ENCODE measurements around the gene UBE2J2. TPM values are rescaled to one million over a fixed set of nuclear protein-coding genes. Genes with fewer than 3 reads are reported as not detected.

The UBE2J2 gene
- total RNA-seq, 2 experiments from 2014 or later: 76.5 to 80.1 TPM

- ChIA-PET CTCF (no interaction called here), POLR2A (no interaction called here)
Measured at GRCh38 chr1:1236945-1237873, 36.4 kb downstream of the UBE2J2 start.

DNA sequence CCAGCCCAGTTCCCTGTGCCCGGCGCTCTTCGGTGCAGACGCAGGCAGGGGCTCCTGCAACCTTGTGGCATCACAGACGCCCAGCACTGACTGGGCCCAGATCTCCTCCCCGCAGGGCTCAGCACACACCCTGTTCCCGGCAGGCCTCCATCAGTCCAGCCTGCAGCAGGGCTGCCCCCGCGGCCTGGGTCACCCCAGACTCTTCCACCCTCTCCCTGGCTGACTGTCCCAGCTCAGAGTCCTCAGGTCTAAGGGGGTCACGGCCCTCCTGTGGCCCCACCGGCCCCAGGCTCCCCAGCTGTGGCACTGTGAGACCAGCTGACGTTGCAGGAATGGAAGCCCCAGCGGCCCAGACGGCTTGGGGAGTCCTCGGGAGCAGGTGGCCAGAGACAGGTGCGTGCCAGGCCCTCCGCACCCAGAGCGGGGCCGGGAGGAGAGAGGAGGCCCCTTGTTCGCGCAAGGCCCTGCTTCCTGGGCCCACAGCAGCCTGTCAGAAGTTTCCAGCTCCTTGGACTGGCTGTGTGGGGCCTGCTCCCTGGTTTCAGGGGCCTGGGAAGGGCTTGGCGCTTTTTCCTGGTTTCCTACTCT, 37.4 kb downstream of the UBE2J2 start:
- ChIA-PET CTCF (no interaction called here), POLR2A (no interaction called here)

- CTCF ChIA-PET: no interaction called here
- POLR2A ChIA-PET: no interaction called here
Measured at GRCh38 chr1:1235016-1235744, 38.5 kb downstream of the UBE2J2 start.

GRCh38 chr1:1234180-1234808, 39.4 kb downstream of the UBE2J2 start:
- CTCF ChIA-PET: interaction anchor here (0.6 kb wide), 1 partner anchor 115 kb away, joined by 4 read pairs; no protein-coding TSS in a partner anchor
- POLR2A ChIA-PET: no interaction called here

- CTCF ChIA-PET: no interaction called here
- POLR2A ChIA-PET: no interaction called here
Measured at GRCh38 chr1:1233567-1233892, 40.1 kb downstream of the UBE2J2 start.

- ChIA-PET CTCF (no interaction called here), POLR2A (no interaction called here)
Measured at GRCh38 chr1:1232796-1233566, 40.7 kb downstream of the UBE2J2 start.

GRCh38 chr1:1232208-1232795, 41.4 kb downstream of the UBE2J2 start, which contains the start of gene B3GALT6:
Gene B3GALT6, plus strand, starts transcription at chr1:1232237. Its CDS starts 42 bp downstream, at chr1:1232279.
- CTCF ChIA-PET: interaction anchor here (1.4 to 1.6 kb wide), 2 partner anchors 16 to 110 kb away, joined by 3 to 11 read pairs; no protein-coding TSS in a partner anchor

GRCh38 chr1:1231400-1232207, 42.0 kb downstream of the UBE2J2 start, which contains the start of gene SDF4:
Gene SDF4, minus strand, starts transcription at chr1:1232001. Its CDS starts 3,229 bp downstream, at chr1:1228772.
- POLR2A ChIA-PET: interaction anchor here (1.1 to 1.6 kb wide), 2 partner anchors 24 to 42 kb away, joined by 4 to 5 read pairs; partner anchors contain the start of gene UBE2J2
- CTCF ChIA-PET: interaction anchor here (0.8 to 1.6 kb wide), 4 partner anchors 15 to 110 kb away, joined by 3 to 11 read pairs (median 4); no protein-coding TSS in a partner anchor

More at GRCh38 chr1:1232208-1232795, 41.4 kb downstream of the UBE2J2 start, which contains the start of gene B3GALT6:
- POLR2A ChIA-PET: interaction anchor here (1.6 kb wide), 1 partner anchor 41 kb away, joined by 5 read pairs; the partner anchor contains the start of gene UBE2J2

- CTCF ChIA-PET: interaction anchor here (0.8 to 1.6 kb wide), 4 partner anchors 14 to 109 kb away, joined by 3 to 11 read pairs (median 4); no protein-coding TSS in a partner anchor
- POLR2A ChIA-PET: interaction anchor here (0.6 to 1.6 kb wide), 3 partner anchors 14 to 43 kb away, joined by 3 to 5 read pairs (median 4); partner anchors contain the start of gene UBE2J2
Measured at GRCh38 chr1:1230656-1231399, 42.8 kb downstream of the UBE2J2 start.

DNA sequence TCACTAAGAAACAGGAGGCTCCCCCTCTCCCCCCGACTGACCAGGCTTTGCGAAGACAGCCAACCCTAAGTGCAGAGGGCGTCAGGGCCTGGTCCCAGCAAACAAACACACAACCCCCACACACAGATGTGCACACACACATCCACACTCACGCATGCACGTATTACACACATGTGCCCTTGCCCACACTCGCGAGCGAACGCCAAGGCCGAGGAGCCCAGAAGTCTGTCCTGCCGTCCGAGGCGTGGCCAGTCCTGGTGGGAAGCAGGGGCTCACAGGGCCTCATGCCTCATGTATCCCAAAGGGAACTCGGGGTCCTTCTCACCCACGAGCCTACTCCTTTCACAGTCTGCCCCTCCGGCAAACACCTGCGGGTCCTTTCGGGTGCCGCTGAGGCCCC, 43.9 kb downstream of the UBE2J2 start:
- CTCF ChIA-PET: no interaction called here
- POLR2A ChIA-PET: no interaction called here

DNA sequence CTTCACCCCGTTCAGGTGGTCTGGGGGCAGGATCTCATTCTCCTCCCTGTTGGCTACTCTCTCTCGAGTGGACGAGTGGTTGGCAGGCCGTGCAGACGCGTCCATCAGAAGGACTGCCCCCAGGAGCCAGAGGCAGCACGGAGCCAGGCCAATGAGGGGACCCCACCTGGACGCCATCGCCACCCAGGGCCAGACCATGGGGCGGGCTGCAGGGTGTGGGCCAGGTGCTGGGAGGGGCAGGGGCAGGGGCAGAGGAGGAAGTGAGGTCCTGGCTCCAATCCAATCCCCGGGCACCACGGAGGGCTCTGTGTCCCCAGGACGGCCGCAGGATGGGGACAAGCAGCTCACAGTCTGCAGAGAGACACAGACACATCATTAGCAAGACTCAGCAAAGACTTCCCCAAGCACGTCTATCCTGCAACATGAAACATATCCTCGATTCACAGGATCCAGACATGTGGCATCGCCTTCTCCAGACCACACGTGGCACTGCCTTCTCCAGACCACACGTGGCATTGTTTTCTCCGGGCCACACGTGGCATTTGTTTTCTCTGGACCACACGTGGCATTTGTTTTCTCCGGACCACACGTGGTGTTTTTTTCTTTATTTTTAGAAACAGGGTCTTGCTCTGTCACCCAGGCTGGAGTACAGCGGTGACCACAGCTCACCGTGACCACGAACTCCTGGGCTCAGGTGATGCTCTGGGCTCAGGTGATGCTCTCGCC, 44.9 kb downstream of the UBE2J2 start:
- ChIA-PET POLR2A (no interaction called here), CTCF (no interaction called here)

GRCh38 chr1:1228187-1228586, 45.5 kb downstream of the UBE2J2 start:
- ChIA-PET POLR2A (interaction anchor here (0.6 kb wide), 1 partner anchor 21 kb away, joined by 3 read pairs; no protein-coding TSS in a partner anchor), CTCF (no interaction called here)

DNA sequence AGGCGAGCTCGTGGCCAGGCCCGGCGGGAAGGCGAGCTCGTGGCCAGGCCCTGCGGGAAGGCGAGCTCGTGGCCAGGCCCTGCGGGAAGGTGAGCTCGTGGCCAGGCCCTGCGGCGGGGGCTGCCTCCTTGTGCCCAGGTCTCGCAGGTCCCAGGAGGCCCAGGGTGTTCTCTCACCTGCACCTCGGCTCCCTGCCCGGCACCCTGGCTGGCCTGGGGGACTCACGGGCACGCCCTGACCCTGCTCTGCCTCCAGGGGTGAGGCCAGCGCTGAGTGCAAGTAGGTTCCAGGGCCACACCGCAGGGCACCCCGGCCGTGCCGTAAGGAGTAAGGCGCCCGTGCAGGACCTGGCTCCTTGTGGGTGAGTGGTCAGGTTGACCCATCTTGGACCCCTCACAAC, 46.3 kb downstream of the UBE2J2 start:
- CTCF ChIA-PET: interaction anchor here (1.2 kb wide), 1 partner anchor 14 kb away, joined by 3 read pairs; the partner anchor contains the start of gene TNFRSF4

DNA sequence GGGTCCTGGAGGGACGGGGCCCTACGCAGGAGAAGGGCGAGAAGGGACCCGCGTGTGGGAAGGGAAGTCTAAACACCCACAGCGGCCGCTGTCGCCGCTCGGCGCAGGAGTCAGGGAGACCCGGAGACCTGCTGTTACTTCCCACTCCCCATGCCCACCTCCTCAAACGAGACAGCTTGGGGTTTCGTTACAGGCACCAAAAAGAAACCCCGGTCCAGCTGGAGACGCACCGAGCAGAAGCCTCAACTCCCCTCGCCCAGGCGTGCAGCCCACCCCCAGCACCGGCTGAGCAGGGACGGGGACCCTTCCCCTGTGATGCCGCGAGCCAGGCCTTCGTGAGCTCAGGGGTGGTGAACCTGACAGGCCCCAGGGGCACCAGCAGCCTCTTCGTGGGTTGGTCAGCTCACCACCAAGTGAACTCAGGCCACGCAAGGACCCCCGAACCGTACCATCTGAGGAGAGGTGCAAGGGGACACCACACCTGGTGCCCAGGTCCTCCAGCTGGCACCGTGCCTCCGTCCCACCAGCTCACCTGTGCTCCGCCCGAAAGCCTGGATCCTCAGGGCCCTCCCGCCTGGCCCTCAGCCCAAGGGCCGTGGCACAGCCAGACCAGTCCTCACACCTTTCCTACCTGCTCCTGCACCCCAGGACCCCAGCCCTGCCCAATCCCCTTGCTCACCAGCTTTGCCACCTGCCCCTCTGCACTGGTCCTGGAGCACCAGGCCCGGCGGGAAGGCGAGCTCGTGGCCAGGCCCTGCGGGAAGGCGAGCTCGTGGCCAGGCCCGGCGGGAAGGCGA, 46.9 kb downstream of the UBE2J2 start:
- POLR2A ChIA-PET: no interaction called here
- CTCF ChIA-PET: interaction anchor here (1.0 to 1.2 kb wide), 2 partner anchors 13 to 104 kb away, joined by 3 read pairs; partner anchors contain the start of gene TNFRSF4

More for the DNA sequence above, 46.3 kb downstream of the UBE2J2 start:
- POLR2A ChIA-PET: interaction anchor here (0.6 kb wide), 1 partner anchor 20 kb away, joined by 3 read pairs; no protein-coding TSS in a partner anchor

- ChIA-PET POLR2A (no interaction called here), CTCF (interaction anchor here (1.0 to 1.2 kb wide), 2 partner anchors 12 to 104 kb away, joined by 3 read pairs; partner anchors contain the start of gene TNFRSF4)
Measured at GRCh38 chr1:1225913-1226312, 47.7 kb downstream of the UBE2J2 start.
